Measurements from ENCODE around the gene SPRR2B. TPM values are rescaled to one million over a fixed set of nuclear protein-coding genes. Genes with fewer than 3 reads are reported as not detected.
"Not testable (repeated sequence)": the region's sequence is repeated elsewhere in the genome, so short reads cannot be mapped to it uniquely, and the experiment has no call there.

SPRR2B gene
- total and polyA plus RNA-seq, 4 donors: not detected

DNA sequence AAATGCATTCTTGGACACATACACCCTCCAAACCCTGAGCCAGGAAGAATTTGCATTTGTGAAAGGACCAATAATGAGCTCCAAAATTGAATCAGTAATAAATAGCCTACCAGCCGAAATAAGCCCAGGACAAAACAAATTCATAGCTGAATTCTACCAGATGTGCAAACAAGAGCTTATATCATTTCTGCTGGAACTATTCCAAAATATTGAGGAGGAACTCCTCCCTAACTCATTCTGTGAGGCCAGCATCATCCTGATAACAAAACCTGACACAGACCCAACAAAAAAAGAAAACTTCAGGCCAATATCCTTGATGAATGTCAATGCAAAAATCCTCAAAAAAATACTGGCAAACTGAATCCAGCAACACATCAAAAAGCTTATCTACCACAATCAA is 16.2 kb upstream of the SPRR2B start:
- no CpG with 5 or more reads among the region's 1 CpG for WGBS (ENCODE audit: insufficient coverage)
- Histone ChIP-seq H3K4me3 (ENCODE audit: low read depth, low read length) (no peak overlapping the region), H3K27me3 (ENCODE audit: control insufficient read depth, insufficient read depth, low read length) (no peaks in the 10 kb centered on the region), H3K9me3 (ENCODE audit: control insufficient read depth, insufficient read depth, low read length) (no peaks in the 10 kb centered on the region), H3K27ac (ENCODE audit: low read depth, low read length) (no peak overlapping the region), H3K36me3 (ENCODE audit: control insufficient read depth, insufficient read depth, low read length) (no peaks in the 10 kb centered on the region), H3K4me1 (ENCODE audit: control insufficient read depth, insufficient read depth, low read length) (no peaks in the 10 kb centered on the region)
- no peak for DNase-seq (ENCODE audit: low read depth in 4 of 6, low spot score in 6 of 6)

DNA sequence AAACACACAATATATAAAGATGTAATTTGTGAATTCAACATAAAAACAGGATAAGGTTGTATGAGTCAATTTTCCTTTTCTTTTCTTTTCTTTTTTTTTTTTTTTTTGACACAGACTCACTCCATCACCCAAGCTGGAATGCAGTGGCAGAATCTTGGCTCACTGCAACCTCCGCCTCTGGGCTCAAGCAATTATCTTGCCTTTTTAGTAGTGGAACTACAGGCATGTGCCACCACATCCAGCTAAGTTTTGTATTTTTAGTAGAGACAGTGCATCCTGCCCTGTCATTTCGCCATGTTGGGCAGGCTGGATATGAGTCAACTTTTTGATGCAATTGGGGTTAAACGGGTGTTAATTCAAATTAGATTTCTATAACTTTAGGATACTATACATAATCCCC is 10.3 kb upstream of the SPRR2B start:
- no peak overlapping the region for H3K27ac ChIP-seq (ENCODE audit: low read depth, low read length)
- H3K27me3 ChIP-seq (ENCODE audit: control insufficient read depth, insufficient read depth, low read length): no peaks in the 10 kb centered on the region
- H3K4me3 ChIP-seq (ENCODE audit: low read depth, low read length): no peak overlapping the region
- H3K4me1 ChIP-seq (ENCODE audit: control insufficient read depth, insufficient read depth, low read length): no peaks in the 10 kb centered on the region
- no CpG with 5 or more reads among the region's 3 CpGs for WGBS (ENCODE audit: insufficient coverage)
- no peaks in the 10 kb centered on the region for H3K9me3 ChIP-seq (ENCODE audit: control insufficient read depth, insufficient read depth, low read length)
- DNase-seq (ENCODE audit: low read depth in 4 of 6, low spot score in 6 of 6): no peak
- no peaks in the 10 kb centered on the region for H3K36me3 ChIP-seq (ENCODE audit: control insufficient read depth, insufficient read depth, low read length)

DNA sequence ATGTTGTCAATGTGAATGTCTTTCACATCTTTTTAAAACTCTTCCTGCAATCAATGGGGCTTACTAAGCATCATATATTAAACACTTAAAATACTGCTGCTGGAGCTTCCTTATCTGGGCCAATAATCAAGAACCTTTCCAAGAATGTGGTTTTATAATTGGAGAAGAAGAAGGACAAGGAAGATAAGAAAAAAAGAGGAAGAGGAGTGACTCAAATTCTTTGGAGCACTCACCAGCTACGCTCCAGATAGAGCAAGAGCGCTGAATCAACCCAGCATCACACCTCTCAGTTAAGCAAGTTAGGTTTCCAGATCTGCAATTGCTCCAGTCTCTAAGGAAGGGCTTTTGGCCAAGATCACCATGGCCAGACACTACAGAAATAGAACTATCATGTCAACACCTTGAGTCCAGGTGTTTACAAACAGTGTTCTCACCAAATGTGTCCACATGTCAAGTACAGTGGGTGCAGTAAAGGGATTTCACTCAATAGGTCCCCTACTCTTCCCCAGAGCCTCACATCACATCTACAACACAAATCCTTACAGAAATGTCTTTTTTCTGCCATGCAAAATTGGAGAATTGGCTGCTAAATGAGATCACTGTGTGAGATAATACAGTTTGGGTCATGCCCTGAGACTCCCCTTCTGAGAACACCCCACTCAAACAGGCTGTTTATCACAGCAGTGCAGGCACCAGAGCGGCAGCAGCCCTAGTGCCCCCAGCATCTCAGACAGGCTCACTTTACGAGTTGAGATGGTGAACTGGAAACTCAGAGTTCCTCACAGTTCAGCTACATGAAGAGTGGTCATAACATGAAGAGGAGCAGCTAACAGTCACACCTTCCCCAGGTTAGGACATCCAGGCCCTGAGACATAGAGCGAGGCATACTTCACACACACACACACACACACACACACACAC is 1.7 kb upstream of the SPRR2B start:
- Histone ChIP-seq H3K27ac (ENCODE audit: low read depth, low read length) (no peak overlapping the region), H3K4me3 (ENCODE audit: low read depth, low read length) (no peak overlapping the region), H3K36me3 (ENCODE audit: control insufficient read depth, insufficient read depth, low read length) (no peaks in the 10 kb centered on the region), H3K9me3 (ENCODE audit: control insufficient read depth, insufficient read depth, low read length) (no peaks in the 10 kb centered on the region), H3K4me1 (ENCODE audit: control insufficient read depth, insufficient read depth, low read length) (no peaks in the 10 kb centered on the region), H3K27me3 (ENCODE audit: control insufficient read depth, insufficient read depth, low read length) (no peaks in the 10 kb centered on the region)
- 92% methylated on average over 2 of the region's 5 CpGs for WGBS (ENCODE audit: insufficient coverage)
- no peak for DNase-seq (ENCODE audit: low read depth in 4 of 6, low spot score in 6 of 6)

DNA sequence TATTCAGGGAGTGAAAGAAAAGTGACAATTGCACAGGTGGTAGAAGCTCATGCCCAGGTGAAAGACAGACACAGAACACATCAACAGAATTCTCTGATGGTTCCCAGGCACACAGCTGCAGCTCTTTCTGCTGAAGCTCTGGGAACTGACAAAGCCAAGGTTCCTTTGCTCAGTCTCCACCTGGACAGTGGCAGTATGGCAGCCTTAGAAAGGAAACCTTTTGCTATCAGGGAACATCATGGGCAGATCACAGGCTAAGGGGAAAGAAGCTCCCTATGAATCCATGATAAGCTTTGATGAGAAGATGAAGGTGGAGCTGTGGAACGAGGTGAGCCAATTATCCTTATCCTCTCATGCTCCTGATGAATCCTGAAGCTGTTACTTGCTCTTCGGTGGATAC is 1.2 kb downstream of the SPRR2B start:
- no peaks in the 10 kb centered on the region for H3K36me3 ChIP-seq (ENCODE audit: control insufficient read depth, insufficient read depth, low read length)
- no peaks in the 10 kb centered on the region for H3K4me1 ChIP-seq (ENCODE audit: control insufficient read depth, insufficient read depth, low read length)
- no peaks in the 10 kb centered on the region for H3K27me3 ChIP-seq (ENCODE audit: control insufficient read depth, insufficient read depth, low read length)
- DNase-seq (ENCODE audit: low read depth in 4 of 6, low spot score in 6 of 6): no peak
- H3K27ac ChIP-seq (ENCODE audit: low read depth, low read length): no peak overlapping the region
- no peaks in the 10 kb centered on the region for H3K9me3 ChIP-seq (ENCODE audit: control insufficient read depth, insufficient read depth, low read length)
- no peak overlapping the region for H3K4me3 ChIP-seq (ENCODE audit: low read depth, low read length)
- no CpG with 5 or more reads among the region's 2 CpGs for WGBS (ENCODE audit: insufficient coverage)

DNA sequence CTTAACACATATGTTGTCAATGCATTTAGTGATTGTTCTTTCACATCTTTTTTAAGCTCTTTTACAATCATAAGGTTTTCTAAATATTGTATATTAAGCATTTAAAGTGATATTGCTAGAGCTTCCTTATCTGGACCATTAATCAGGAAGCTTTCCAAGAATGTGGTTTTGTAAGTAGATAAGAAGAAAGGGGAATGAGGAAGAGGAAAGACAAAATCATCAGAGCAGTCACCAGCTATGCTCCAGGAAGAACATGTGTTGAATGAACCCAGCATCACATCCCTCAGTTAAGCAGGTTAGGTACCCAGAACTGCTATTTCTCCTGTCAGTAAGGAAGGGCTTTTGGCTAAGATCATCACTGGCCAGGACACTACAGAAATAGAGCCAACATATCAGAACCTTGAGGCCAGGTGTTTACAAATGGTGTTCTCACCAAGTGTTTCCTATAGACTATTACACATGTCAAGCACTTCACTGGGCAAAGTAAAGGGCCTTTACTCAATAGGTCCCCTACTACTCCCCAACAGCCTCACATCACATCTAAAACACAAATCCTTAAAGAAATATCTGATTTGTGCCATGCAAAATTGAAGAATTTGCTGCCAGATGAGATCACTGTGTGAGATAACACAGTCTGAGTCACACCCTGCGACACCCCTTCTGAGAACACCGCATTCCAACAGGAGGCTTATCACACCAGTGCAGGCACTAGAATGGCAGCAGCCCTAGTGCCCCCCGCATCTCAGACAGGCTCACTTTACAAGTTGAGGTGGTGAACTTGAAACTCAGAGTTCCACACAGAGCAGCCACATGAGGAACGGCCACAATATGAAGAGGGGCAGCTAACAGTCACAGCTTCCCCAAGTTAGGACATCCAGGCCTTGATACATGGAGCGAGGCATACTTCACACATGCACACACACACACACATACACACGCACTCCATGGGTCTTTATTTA is 12.3 kb downstream of the SPRR2B start:
- Histone ChIP-seq H3K27ac (ENCODE audit: low read depth, low read length) (no peak overlapping the region), H3K4me1 (ENCODE audit: control insufficient read depth, insufficient read depth, low read length) (no peaks in the 10 kb centered on the region), H3K36me3 (ENCODE audit: control insufficient read depth, insufficient read depth, low read length) (no peaks in the 10 kb centered on the region), H3K4me3 (ENCODE audit: low read depth, low read length) (no peak overlapping the region), H3K9me3 (ENCODE audit: control insufficient read depth, insufficient read depth, low read length) (no peaks in the 10 kb centered on the region), H3K27me3 (ENCODE audit: control insufficient read depth, insufficient read depth, low read length) (no peaks in the 10 kb centered on the region)
- WGBS (ENCODE audit: insufficient coverage): 94% methylated on average over 3 of the region's 6 CpGs
- no peak for DNase-seq (ENCODE audit: low read depth in 4 of 6, low spot score in 6 of 6)

DNA sequence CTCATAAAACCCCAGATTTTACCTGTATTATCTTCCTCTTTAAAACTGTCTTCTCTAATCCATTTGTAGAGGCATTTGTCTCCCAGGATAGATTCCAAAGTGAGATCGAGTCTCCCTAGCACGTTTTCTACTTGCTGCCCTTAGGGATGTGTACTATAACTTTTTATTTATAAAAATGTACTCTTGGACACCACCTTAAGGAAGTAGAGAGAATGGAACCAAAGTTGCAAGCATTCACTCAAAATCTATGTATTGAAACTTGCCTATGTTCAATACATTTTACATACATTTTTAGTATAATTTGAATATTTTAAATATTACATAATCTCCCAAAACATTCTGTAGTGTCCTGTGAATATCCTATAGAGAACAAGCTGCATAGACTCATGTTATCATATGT is 13.3 kb downstream of the SPRR2B start:
- Histone ChIP-seq H3K9me3 (ENCODE audit: control insufficient read depth, insufficient read depth, low read length) (no peaks in the 10 kb centered on the region), H3K4me3 (ENCODE audit: low read depth, low read length) (no peak overlapping the region), H3K27me3 (ENCODE audit: control insufficient read depth, insufficient read depth, low read length) (no peaks in the 10 kb centered on the region), H3K36me3 (ENCODE audit: control insufficient read depth, insufficient read depth, low read length) (no peaks in the 10 kb centered on the region), H3K4me1 (ENCODE audit: control insufficient read depth, insufficient read depth, low read length) (no peaks in the 10 kb centered on the region), H3K27ac (ENCODE audit: low read depth, low read length) (no peak overlapping the region)
- WGBS (ENCODE audit: insufficient coverage): no CpG with 5 or more reads among the region's 2 CpGs
- DNase-seq (ENCODE audit: low read depth in 4 of 6, low spot score in 6 of 6): no peak

DNA sequence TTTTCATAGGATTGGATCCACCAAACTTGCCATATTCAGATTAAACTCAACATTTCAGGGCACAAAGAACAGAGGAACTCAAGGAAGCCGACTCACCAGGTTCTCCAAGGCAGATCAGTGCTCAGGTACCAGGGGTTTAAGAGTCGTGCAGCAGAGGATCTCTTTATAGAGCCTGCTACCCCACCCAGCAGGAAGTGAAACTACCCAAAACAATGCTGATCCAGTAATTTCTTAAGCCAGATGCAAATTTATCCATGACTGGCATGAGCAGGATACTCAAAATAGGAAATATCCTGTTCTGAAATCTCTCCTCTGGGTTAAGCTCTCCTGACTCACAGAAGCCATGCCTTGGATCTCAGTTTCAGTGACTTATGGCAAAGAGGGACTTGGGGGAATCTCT is 14.0 kb downstream of the SPRR2B start, which contains the start of gene SPRR2A:
Gene SPRR2A (minus strand): TSS at position 138 of the 400 bp plus-strand sequence. CDS start 777 bp downstream, outside the sequence.
- H3K36me3 ChIP-seq (ENCODE audit: control insufficient read depth, insufficient read depth, low read length): no peaks in the 10 kb centered on the region
- H3K9me3 ChIP-seq (ENCODE audit: control insufficient read depth, insufficient read depth, low read length): no peaks in the 10 kb centered on the region
- no peak within 1 kb of the TSS for H3K4me3 ChIP-seq (ENCODE audit: low read depth, low read length)
- no peak for DNase-seq (ENCODE audit: low read depth in 4 of 6, low spot score in 6 of 6)
- 71% methylated on average over 2 of the region's 2 CpGs for WGBS (ENCODE audit: insufficient coverage)
- H3K27me3 ChIP-seq (ENCODE audit: control insufficient read depth, insufficient read depth, low read length): no peaks in the 10 kb centered on the region
- no peak within 1 kb of the TSS for H3K27ac ChIP-seq (ENCODE audit: low read depth, low read length)
- no peaks in the 10 kb centered on the region for H3K4me1 ChIP-seq (ENCODE audit: control insufficient read depth, insufficient read depth, low read length)

DNA sequence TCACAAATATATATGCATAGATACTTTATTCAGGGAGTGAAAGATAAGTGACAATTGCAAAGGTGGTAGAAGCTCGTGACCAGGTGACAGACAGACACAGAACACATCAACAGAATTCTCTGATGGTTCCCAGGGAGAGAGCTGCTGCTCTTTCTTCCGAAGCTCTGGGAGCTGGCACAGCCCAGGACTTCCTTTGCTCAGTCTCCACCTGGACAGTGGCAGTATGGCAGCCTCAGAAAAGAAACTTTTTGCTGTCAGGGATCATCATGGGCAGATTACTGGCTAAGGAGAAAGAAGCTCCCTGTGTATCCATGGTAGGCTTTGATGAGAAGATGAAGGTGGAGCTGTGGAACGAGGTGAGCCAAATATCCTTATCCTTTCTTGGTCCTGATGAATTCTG is 15.3 kb downstream of the SPRR2B start:
- not testable (repeated sequence) for H3K36me3 ChIP-seq (ENCODE audit: control insufficient read depth, insufficient read depth, low read length); DNase-seq (ENCODE audit: low read depth in 4 of 6, low spot score in 6 of 6); H3K27ac ChIP-seq (ENCODE audit: low read depth, low read length); H3K4me3 ChIP-seq (ENCODE audit: low read depth, low read length); H3K9me3 ChIP-seq (ENCODE audit: control insufficient read depth, insufficient read depth, low read length); H3K27me3 ChIP-seq (ENCODE audit: control insufficient read depth, insufficient read depth, low read length); H3K4me1 ChIP-seq (ENCODE audit: control insufficient read depth, insufficient read depth, low read length)
- WGBS (ENCODE audit: insufficient coverage): 75% methylated on average over 3 of the region's 3 CpGs

DNA sequence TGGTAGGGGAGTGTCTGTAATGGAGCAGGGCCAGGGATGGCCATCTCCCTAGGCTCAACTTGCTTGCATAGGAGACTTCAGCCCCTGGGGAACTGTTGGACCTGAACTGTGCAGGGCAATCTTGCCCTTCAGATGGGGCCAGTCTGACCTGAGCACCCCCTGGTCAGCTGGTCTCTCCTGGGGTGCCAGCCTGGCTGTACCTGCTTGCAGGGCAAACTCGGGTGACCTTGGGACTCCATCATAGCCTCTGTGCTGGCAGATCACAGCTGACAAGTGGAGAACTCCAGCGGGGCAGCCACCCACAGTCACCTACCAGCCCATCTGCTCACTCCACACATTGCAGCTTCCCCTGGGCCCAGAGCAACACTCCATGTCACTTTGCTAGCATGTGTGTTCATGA is 22.2 kb downstream of the SPRR2B start:
- no peaks in the 10 kb centered on the region for H3K36me3 ChIP-seq (ENCODE audit: control insufficient read depth, insufficient read depth, low read length)
- WGBS (ENCODE audit: insufficient coverage): 97% methylated on average over 2 of the region's 2 CpGs
- no peaks in the 10 kb centered on the region for H3K4me1 ChIP-seq (ENCODE audit: control insufficient read depth, insufficient read depth, low read length)
- H3K4me3 ChIP-seq (ENCODE audit: low read depth, low read length): no peak overlapping the region
- DNase-seq (ENCODE audit: low read depth in 4 of 6, low spot score in 6 of 6): no peak
- H3K9me3 ChIP-seq (ENCODE audit: control insufficient read depth, insufficient read depth, low read length): no peaks in the 10 kb centered on the region
- H3K27me3 ChIP-seq (ENCODE audit: control insufficient read depth, insufficient read depth, low read length): no peaks in the 10 kb centered on the region
- no peak overlapping the region for H3K27ac ChIP-seq (ENCODE audit: low read depth, low read length)

All from spinal cord (tissue), 10 donors.